ENCODE measurements around the gene ANTXR1.
"Not testable (repeated sequence)": the region's sequence is repeated elsewhere in the genome, so short reads cannot be mapped to it uniquely, and the experiment has no call there.

- TF ChIP-seq, protein P1, sequence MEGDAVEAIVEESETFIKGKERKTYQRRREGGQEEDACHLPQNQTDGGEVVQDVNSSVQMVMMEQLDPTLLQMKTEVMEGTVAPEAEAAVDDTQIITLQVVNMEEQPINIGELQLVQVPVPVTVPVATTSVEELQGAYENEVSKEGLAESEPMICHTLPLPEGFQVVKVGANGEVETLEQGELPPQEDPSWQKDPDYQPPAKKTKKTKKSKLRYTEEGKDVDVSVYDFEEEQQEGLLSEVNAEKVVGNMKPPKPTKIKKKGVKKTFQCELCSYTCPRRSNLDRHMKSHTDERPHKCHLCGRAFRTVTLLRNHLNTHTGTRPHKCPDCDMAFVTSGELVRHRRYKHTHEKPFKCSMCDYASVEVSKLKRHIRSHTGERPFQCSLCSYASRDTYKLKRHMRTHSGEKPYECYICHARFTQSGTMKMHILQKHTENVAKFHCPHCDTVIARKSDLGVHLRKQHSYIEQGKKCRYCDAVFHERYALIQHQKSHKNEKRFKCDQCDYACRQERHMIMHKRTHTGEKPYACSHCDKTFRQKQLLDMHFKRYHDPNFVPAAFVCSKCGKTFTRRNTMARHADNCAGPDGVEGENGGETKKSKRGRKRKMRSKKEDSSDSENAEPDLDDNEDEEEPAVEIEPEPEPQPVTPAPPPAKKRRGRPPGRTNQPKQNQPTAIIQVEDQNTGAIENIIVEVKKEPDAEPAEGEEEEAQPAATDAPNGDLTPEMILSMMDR (conservative IDR thresholded peaks at IDR 0.05), result not testable (repeated sequence)
- TF ChIP-seq EZH2 (IDR thresholded peaks at IDR 0.05; ENCODE audit: low read depth), result not testable (repeated sequence)
Observed at GRCh38 chr2:69230946-69231345, 218.0 kb downstream of the ANTXR1 start.
